Measurements from ENCODE around the gene EID2. TPM values are rescaled to one million over a fixed set of nuclear protein-coding genes. Genes with fewer than 3 reads are reported as not detected.

The EID2 gene
- total and polyA plus RNA-seq, 10 donors = 7.9 to 17.7 (median 13.7) TPM

- intact Hi-C loops (cut with DNase I; ENCODE audit: low total_unique reads) = no loop called here
- WGBS, 5 donors = 84 to 96% (median 86%) methylated on average over 8 of the region's 8 CpGs
- TF ChIP-seq POLR2AphosphoS5 (IDR thresholded peaks at IDR 0.05) = no peak
- TF ChIP-seq POLR2A (IDR thresholded peaks at IDR 0.05) = no peak
- TF ChIP-seq CTCF (IDR thresholded peaks at IDR 0.05 in 8 of 11, conservative IDR thresholded peaks at IDR 0.05 in 3 of 11) = no peak
Observed at GRCh38 chr19:39520541-39521484, 19.1 kb downstream of the EID2 start.

GRCh38 chr19:39518975-39519374 lies 21.0 kb downstream of the EID2 start:
- no peak for TF ChIP-seq POLR2A (IDR thresholded peaks at IDR 0.05)
- TF ChIP-seq POLR2AphosphoS5 (IDR thresholded peaks at IDR 0.05) = no peak
- Histone ChIP-seq H3K9me3 (no peaks in the 10 kb centered on the region), H3K4me1 (peaks cover 11 to 20% (median 17%) of the 10 kb centered on the region in 6 donors), H3K27me3 (replicated peaks in 1 of 7) (peaks cover 0 to 52% (median 34%) of the 10 kb centered on the region in 7 donors), H3K4me3 (no peak overlapping the region), H3K36me3 (no peaks in the 10 kb centered on the region), H3K27ac (no peak overlapping the region)
- WGBS, 5 donors = 57 to 78% (median 75%) methylated on average over 9 of the region's 9 CpGs
- DNase-seq = peak; percentile 11
- intact Hi-C loops (cut with DNase I; ENCODE audit: low total_unique reads) = no loop called here

More at GRCh38 chr19:39520541-39521484, 19.1 kb downstream of the EID2 start:
- Histone ChIP-seq H3K36me3 (no peaks in the 10 kb centered on the region), H3K4me3 (no peak overlapping the region), H3K27ac (no peak overlapping the region), H3K27me3 (replicated peaks in 1 of 7) (peaks cover 0 to 33% (median 16%) of the 10 kb centered on the region in 7 donors), H3K4me1 (peaks cover 0 to 7% (median 5%) of the 10 kb centered on the region in 6 donors), H3K9me3 (no peaks in the 10 kb centered on the region)
- peak; percentile 13 for DNase-seq

GRCh38 chr19:39518458-39518857 lies 21.5 kb downstream of the EID2 start:
- peaks cover 0 to 57% (median 37%) of the 10 kb centered on the region in 7 donors for H3K27me3 ChIP-seq (replicated peaks in 1 of 7)
- intact Hi-C loops (cut with DNase I; ENCODE audit: low total_unique reads) = no loop called here

GRCh38 chr19:39517432-39517831 lies 22.5 kb downstream of the EID2 start:
- Histone ChIP-seq H3K4me3 (no peak overlapping the region), H3K9me3 (no peaks in the 10 kb centered on the region), H3K27me3 (replicated peaks in 1 of 7) (peaks cover 0 to 67% (median 37%) of the 10 kb centered on the region in 7 donors), H3K36me3 (no peaks in the 10 kb centered on the region), H3K27ac (no peak overlapping the region), H3K4me1 (peaks cover 11 to 20% (median 17%) of the 10 kb centered on the region in 6 donors)
- 65 to 78% (median 76%) methylated on average over 3 of the region's 3 CpGs for WGBS, 5 donors
- peak; percentile 6 for DNase-seq
- TF ChIP-seq CTCF (IDR thresholded peaks at IDR 0.05 in 8 of 11, conservative IDR thresholded peaks at IDR 0.05 in 3 of 11) = no peak
- TF ChIP-seq POLR2AphosphoS5 (IDR thresholded peaks at IDR 0.05) = no peak
- no peak for TF ChIP-seq POLR2A (IDR thresholded peaks at IDR 0.05)
- intact Hi-C loops (cut with DNase I; ENCODE audit: low total_unique reads) = no loop called here

More at GRCh38 chr19:39518458-39518857, 21.5 kb downstream of the EID2 start:
- Histone ChIP-seq H3K4me3 (no peak overlapping the region), H3K36me3 (no peaks in the 10 kb centered on the region), H3K4me1 (peaks cover 11 to 20% (median 17%) of the 10 kb centered on the region in 6 donors), H3K27ac (no peak overlapping the region), H3K9me3 (no peaks in the 10 kb centered on the region)
- TF ChIP-seq CTCF (IDR thresholded peaks at IDR 0.05 in 8 of 11, conservative IDR thresholded peaks at IDR 0.05 in 3 of 11) (no peak), POLR2A (IDR thresholded peaks at IDR 0.05) (no peak), POLR2AphosphoS5 (IDR thresholded peaks at IDR 0.05) (no peak)
- WGBS, 5 donors = 49 to 70% (median 68%) methylated on average over 5 of the region's 5 CpGs
- peak; percentile 8 for DNase-seq

Data from spleen (tissue), 11 donors.